ENCODE results near the gene TMEM255B.
"Not testable (repeated sequence)": the region's sequence is repeated elsewhere in the genome, so short reads cannot be mapped to it uniquely, and the experiment has no call there.

Gene TMEM255B

DNA sequence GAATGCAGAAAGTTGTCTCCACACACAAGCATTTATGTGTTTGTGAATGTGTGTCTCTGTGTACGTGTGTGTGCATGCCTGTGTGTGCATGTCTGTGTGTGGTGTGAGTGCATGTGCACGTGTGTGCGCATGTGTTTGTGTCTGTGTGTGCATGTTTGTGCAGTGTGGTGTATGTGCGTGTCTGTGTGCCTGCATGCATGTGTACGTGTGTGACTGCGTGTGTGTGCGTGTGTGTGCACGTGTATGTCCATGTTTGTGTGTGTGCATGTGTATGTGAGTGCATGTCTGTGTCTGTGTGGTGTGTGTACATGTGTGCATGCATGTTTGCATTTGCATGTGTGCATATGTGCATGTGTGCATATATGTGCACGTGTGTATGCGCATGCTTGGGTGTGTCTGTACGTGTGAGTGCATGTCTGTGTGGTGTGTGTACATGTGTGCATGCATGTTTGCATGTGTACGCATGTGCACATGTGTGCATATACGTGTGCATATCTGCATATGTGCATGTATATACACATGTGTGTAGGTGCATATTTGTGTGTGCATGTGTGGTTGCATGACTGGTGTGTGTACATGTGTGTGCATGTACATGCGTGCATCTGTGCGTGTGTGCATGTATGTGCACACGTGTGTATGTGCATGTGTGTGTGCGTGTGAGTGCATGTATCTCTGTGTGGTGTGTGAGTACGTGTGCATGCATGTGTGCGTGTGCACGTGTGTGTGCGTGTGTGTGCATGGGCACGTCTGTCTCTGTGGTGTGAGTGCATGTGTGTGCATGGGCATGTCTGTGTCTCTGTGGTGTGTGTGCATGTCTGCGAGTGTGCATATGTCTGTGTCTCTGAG lies 8.2 kb upstream of the TMEM255B start:
- DNase-seq, result no peak

- no peak for DNase-seq
Measured at GRCh38 chr13:113751491-113751890, 7.5 kb upstream of the TMEM255B start.

DNA sequence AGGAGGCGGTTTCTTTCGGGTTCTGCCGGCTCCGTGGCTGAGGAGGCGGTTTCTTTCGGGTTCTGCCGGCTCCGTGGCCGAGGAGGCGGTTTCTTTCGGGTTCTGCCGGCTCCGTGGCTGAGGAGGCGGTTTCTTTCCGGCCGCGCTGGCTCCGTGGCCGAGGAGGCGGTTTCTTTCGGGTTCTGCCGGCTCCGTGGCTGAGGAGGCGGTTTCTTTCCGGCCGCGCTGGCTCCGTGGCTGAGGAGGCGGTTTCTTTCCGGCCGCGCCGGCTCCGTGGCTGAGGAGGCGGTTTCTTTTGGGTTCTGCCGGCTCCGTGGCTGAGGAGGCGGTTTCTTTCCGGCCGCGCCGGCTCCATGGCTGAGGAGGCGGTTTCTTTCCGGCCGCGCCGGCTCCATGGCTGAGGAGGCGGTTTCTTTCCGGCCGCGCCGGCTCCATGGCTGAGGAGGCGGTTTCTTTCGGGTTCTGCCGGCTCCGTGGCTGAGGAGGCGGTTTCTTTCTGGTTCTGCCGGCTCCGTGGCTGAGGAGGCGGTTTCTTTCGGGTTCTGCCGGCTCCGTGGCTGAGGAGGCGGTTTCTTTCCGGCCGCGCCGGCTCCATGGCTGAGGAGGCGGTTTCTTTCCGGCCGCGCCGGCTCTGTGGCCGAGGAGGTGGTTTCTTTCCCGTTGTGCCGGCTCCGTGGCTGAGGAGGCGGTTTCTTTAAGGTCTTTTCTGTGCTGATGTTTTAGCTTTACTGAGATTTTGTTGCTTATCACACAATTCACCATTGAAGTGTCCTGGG lies 6.6 kb upstream of the TMEM255B start:
- not testable (repeated sequence) for DNase-seq

- no peak for DNase-seq
Measured at GRCh38 chr13:113753171-113753570, 5.9 kb upstream of the TMEM255B start.

DNA sequence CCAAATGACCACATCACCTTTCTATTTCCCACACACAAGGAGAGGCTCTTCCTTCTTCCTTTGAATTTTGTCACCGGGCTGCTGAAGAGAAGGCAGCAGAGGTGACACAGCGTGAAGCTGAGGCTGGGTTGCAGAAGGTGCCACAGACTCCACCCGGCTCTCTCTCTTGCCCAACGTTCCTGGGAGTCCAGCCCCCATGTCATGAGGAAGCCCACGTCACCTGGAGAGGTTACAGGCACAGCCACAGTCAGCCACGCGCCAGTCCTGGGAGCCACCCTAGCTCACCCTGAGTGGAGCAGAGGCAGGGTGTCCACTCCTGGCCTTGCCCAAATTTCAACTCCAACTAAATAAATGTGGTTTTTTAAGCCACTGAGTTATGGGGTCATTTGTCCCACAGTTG lies 4.8 kb upstream of the TMEM255B start:
- DNase-seq, result no peak

DNA sequence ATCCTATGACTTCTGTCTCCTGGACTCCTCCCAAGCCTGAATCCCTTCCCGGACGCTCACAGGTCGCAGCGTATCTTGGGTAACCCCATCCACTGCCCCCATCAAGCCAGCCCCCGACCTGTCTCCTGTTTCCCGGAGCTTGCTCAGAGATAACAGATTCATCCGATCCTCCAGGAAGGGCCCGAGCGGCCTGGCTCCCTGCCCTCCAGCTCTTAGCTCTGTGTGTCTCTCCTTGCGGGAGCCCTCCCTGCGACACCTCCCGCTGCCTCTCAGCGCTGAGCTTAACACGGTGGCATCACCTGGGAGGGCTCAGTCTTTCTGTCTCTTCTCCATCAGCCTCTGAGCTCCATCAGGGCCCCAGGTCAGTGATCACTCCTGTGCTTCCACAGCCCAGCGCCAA lies 4.3 kb upstream of the TMEM255B start:
- no peak for DNase-seq

DNA sequence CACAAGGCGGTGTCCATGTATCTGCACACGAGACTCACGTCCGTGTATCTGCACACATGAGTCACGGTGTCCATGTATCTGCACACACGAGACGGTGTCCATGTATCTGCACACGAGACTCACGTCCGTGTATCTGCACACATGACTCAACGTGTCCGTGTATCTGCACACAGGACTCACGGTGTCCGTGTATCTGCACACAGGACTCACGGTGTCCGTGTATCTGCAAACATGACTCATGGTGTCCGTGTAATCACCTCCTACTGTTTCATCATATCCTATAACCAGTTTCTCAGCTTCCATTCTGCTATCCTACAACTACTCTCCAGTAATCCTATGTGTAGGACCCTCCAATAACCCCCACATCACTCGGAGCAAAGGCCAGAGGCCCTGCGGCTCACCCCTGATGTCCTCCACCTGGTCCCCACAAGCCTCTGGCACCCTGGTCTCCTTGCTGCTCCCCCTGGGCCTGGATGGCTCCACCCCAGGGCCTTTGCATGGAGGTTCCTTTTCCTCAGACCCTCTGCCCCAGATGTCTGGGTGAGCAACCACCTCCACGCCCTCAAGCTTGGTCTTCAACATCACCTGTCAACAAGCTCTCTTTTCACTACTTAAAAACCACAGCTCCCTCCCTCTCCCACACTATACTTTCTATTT lies 2.5 kb upstream of the TMEM255B start:
- no peak for DNase-seq

DNA sequence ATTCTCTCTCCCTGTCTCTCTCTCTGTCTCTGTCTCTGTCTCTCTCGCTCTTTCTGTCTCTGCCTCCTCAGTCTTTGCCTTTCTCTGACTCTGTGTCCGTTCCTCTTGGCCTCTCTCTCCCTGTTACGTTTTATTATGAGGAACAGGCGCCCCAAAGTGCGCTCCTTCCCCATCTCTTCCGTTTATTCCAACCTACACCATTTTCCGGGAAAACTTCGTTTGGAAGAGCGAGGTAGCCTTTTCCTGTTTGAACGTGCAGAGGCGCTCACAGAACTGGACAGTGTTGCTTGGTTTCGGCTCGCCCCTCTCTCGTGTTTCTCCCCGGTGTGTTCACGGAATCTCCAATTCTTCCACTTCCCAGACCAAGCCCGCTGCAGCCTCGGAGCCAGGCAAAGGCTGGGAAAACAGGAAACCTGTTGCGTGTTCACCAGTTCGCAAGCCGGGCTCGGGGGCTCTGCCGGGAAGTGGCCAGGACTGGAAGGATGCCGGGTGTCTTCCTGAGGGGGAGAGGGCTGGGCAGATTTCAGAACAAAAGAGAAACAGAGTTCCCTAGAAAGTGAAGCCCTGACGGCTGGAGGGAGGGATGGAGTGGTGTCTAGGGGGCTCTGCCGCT lies 605 bp downstream of the TMEM255B start:
- DNase-seq, result no peak

DNA sequence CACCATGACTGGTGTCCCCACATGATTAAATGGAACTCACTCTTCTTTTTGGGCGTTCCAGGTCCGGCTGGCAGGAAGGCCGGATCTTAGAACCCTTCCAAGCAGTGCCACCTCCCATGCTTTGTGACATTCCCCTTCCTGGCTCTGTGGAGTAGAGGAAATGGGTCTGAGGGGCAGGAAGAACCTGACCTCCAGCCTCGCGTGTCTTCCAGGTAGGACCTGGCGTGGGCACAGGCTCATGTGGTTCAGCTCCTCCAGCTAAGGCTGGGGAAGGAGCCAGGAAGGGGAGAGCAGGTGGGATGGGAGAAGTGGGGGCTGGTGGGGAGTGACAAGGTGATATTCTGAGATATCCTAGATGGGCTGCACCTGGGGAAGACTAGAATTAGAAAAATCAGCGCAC lies 2.1 kb downstream of the TMEM255B start:
- no peak for DNase-seq

GRCh38 chr13:113762075-113762474 lies 3.0 kb downstream of the TMEM255B start:
- DNase-seq, result no peak

- DNase-seq, result no peak
Measured at GRCh38 chr13:113762538-113762937, 3.5 kb downstream of the TMEM255B start.

DNA sequence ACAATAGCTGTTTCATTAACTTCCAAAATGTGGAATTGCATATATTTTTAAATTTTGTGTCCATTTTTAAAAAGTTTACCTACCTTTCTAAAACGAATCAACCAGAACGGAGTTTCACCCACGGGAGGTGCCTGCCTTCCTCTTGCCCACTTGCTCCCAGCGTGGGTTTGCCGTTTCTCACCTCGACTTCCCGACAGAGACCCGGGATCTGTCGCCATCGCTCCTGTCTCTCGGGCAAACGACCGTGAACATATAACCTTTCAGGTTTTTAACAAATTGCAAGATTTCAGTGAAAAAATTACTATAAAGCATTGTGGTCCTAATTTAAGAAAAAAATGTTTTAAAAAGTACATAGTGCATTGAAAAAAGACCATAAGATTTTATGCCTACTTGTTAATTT lies 4.2 kb downstream of the TMEM255B start:
- no peak for DNase-seq

DNA sequence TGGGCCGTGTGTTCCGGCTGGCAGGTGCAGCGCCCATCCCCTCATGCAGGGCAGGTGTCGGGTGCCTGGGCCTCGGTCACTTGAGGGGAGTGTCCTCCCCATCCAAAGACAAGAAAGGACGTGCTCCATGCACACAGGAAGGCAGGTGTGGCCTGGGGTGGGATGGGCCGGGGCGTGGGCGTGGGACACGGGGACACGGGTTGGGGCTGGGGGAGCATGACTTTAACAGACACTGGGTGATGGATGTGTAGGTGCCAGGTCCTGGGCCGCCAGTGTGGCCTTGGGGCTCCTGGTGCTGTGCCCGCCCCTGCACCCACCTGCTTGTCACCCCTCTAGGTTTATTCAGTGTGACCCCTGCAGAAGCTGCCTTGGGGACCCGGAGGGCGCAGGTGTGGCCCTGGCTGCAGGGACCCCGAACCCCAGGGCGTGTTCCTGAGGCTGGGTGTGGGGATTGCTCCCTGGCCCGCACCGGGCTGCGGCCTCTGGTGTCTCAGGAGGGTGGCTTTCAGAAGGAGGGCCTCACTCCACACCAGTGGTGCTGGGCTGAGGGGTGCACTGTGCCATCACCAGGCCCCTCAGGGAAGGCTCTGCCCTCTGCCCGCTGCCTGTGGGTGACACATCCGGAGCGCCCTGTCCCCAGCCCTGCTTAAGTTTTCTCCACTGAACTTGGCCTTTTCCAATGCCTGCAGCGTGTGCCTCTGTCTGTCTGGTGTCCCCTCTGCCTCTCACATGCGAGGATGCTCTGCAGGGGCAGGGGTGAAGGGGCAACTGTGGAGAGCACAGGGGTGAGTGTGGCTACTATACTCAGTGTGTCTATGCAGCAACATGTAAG lies 5.2 kb downstream of the TMEM255B start:
- no peak for DNase-seq

GRCh38 chr13:113764793-113765563 lies 6.0 kb downstream of the TMEM255B start:
- DNase-seq, result no peak

DNA sequence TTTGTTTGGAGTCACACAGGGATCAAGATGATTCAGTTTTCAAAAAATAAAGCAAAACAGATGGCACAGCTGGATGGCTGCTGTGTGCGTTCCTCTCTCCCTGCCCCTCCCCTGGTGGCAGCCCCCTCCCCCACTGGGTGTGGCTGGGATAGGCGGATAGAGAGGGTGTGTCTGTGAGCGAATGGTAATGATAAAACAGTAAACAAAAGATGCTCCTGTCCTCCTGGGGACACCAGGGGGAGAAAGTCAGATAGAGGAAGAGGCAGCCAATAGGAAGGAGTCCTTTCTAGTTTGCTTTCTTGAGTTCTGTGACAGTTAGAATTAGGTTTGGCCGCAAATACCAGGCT lies 6.5 kb downstream of the TMEM255B start:
- DNase-seq, result no peak

GRCh38 chr13:113766035-113766800 lies 7.2 kb downstream of the TMEM255B start:
- DNase-seq, result no peak

DNA sequence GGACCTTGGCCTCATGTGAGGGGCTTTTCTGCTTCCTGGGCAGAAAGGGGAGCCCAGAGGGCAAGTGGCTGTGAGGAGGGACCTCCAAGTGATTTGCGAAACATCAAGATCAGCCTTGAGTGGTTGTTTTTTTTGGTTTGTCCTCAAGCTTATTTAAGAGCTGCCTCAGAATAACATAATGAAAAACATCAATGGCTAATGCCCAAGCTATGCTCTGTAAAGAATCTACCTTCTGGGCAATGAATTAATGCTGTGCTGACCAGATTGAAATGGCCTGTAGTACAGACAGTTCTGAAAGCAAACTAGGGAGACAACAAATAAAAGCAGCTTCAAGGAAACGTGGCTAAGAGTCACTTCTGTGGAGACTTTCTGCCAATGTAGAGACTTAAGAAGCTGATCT lies 8.3 kb downstream of the TMEM255B start:
- DNase-seq, result no peak

DNA sequence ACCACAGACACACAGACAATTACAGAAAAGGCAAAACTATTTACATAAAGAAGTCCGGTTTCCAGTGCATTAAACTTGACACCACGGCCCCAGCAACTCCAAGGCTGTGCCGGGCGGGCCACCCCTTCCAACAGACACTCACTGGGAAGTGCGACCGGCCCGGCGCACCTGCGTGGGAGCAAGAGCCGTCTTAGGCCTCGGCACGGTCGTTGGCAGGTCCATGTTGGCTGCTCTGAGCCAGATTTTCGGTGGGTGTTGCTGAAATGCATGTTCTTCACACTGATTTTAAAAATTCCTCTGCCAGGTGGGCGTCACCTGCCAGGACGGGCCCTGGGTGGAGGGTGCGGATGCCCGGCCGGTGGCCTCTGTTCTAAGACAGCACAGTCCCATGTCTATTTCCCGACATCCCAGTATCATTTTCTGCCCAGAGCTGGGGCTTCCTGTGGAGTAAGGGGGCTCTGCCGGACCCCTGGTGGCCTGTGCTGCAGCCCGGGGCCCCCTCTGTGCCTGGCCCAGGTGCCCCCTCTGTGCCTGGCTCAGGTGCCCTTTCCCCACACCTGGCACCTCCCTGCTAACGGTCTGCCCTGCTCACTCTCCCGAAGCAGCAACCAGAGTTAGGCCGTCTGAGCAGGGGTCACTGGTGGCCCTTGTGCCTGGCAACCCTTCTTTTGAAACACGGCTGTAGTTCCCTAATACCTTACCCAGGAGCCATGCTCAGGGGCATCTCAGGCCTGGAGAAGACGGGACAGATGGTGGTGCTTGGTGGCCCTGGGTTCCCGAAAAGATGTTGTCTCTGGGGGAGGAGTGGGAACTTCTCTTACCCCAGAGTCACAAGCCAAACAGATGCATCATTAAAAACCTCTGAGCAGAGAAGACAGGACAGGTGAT lies 9.2 kb downstream of the TMEM255B start:
- DNase-seq, result no peak

DNA sequence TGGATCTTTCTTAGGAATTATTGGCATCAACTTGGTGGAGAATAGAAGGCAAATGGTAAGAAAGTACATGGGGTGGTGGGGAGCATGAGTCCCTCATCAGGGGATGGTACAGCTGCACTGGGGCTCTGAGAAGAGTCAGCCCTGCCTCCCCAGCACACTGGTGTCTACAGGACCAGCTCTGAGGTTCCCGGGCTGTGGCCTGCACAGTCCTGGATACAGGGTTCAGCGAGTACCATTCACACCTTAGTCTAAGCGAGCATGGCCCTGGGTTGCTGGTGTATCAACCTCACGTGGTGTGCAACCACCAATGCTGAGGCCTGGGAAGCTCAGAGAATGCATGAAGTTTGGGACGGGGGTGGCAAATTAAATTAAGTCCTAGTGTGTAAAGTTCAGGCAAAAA lies 10.1 kb downstream of the TMEM255B start:
- no peak for DNase-seq

DNA sequence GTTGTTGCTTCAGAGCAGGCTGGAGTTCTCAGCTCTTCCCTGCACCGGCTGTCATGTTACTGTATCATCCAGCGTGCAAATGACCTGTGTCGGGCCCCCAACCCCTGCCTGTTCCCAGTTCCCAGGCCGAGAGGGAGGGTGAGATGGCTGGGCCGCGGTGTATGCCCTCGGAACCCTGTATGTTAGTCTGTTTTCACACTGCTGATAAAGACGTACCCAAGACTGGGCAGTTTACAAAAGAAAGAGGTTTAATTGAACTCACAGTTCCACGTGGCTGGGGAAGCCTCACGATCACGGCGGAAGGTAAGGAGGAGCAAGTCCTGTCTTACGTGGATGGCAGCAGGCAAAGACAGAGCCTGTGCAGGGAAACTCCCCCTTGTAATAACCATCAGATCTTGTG lies 10.9 kb downstream of the TMEM255B start:
- DNase-seq, result no peak
